H9 (cell line): Measurements from ENCODE around the gene DEGS2. TPM values are rescaled to one million over a fixed set of nuclear protein-coding genes. Genes with fewer than 3 reads are reported as not detected.

ENCODE experiments used
- DNase-seq: peaks from one replicate; pipeline ENCODE4 v3.0.0-alpha.2; 2017
- H2AFZ ChIP-seq: one replicate; pipeline ENCODE4 v1.6.1; 2013; ENCODE audit warnings: mild to moderate bottlenecking, low read length, control low read depth, moderate library complexity
- H2AK5ac ChIP-seq: 2 replicates; pipeline ENCODE4 v1.6.1; 2013; ENCODE audit warnings: low read length, control low read depth, mixed read lengths; ENCODE audit not compliant: insufficient read length
- H2BK120ac ChIP-seq: one replicate; pipeline ENCODE4 v1.6.1; 2013; ENCODE audit warnings: low read depth, mild to moderate bottlenecking, low read length, control low read depth, inconsistent platforms; ENCODE audit not compliant: poor library complexity, severe bottlenecking
- H2BK12ac ChIP-seq: 2 replicates; pipeline ENCODE4 v1.6.1; 2013; ENCODE audit warnings: low read length, control low read depth, mixed read lengths, low read depth; ENCODE audit not compliant: insufficient read length
- H2BK15ac ChIP-seq: 2 replicates; pipeline ENCODE4 v1.6.1; 2013; ENCODE audit warnings: low read depth, low read length, control low read depth
- H2BK20ac ChIP-seq: one replicate; pipeline ENCODE4 v1.6.1; 2013; ENCODE audit warnings: low read depth, mild to moderate bottlenecking, low read length, control low read depth, inconsistent platforms; ENCODE audit not compliant: poor library complexity, severe bottlenecking
- H2BK5ac ChIP-seq: 2 replicates; pipeline ENCODE4 v1.6.1; 2013; ENCODE audit warnings: low read length, control low read depth, mixed read lengths; ENCODE audit not compliant: insufficient read length
- H3K14ac ChIP-seq: 2 replicates; pipeline ENCODE4 v1.6.1; 2013; ENCODE audit warnings: low read length, control low read depth; ENCODE audit not compliant: insufficient read depth
- H3K18ac ChIP-seq: 2 replicates; pipeline ENCODE4 v1.6.1; 2013; ENCODE audit warnings: low read depth, mild to moderate bottlenecking, mixed read lengths, low read length, control low read depth; ENCODE audit not compliant: insufficient read length
- H3K23ac ChIP-seq: 2 replicates; pipeline ENCODE4 v1.6.1; 2013; ENCODE audit warnings: low read length, control low read depth, mixed read lengths, low read depth; ENCODE audit not compliant: insufficient read length
- H3K23me2 ChIP-seq: 2 replicates; pipeline ENCODE4 v1.6.1; 2013; ENCODE audit warnings: low read depth, mild to moderate bottlenecking, mixed read lengths, low read length, control low read depth; ENCODE audit not compliant: insufficient read length, poor library complexity, severe bottlenecking
- H3K27ac ChIP-seq: 2 replicates; pipeline ENCODE4 v1.5.1; 2013; ENCODE audit warnings: low read length, control low read depth, mixed read lengths, low read depth; ENCODE audit not compliant: insufficient read length
- H3K27me3 ChIP-seq: 2 replicates; pipeline ENCODE4 v1.6.1; 2013; ENCODE audit warnings: low read length, control low read depth, inconsistent platforms; ENCODE audit not compliant: insufficient read depth
- H3K4ac ChIP-seq: 2 replicates; pipeline ENCODE4 v1.6.1; 2013; ENCODE audit warnings: low read depth, mild to moderate bottlenecking, control low read depth, inconsistent platforms, low read length, moderate library complexity
- H3K4me1 ChIP-seq: 2 replicates; pipeline ENCODE4 v1.6.1; 2013; ENCODE audit warnings: low read length, control low read depth, inconsistent platforms; ENCODE audit not compliant: insufficient read depth
- H3K4me2 ChIP-seq: 2 replicates; pipeline ENCODE4 v1.6.1; 2013; ENCODE audit warnings: low read length, control low read depth, mixed read lengths; ENCODE audit not compliant: insufficient read length, insufficient read depth
- H3K56ac ChIP-seq: 2 replicates; pipeline ENCODE4 v1.6.1; 2013; ENCODE audit warnings: low read depth, mild to moderate bottlenecking, mixed read lengths, low read length, control low read depth; ENCODE audit not compliant: insufficient read length
- H3K79me1 ChIP-seq: 2 replicates; pipeline ENCODE4 v1.6.1; 2013; ENCODE audit warnings: low read depth, mild to moderate bottlenecking, moderate library complexity, low read length, control low read depth, inconsistent platforms; ENCODE audit not compliant: insufficient read depth, poor library complexity, severe bottlenecking
- H3K79me2 ChIP-seq: 2 replicates; pipeline ENCODE4 v1.6.1; 2013; ENCODE audit warnings: low read length, control low read depth, inconsistent platforms; ENCODE audit not compliant: insufficient read depth
- H3K9ac ChIP-seq: 2 replicates; pipeline ENCODE4 v1.6.1; 2013; ENCODE audit warnings: low read length, control low read depth, mixed read lengths; ENCODE audit not compliant: insufficient read length; ENCODE audit errors: extremely low read depth
- H3K9me3 ChIP-seq: one replicate; pipeline ENCODE4 v1.6.1; 2013; ENCODE audit warnings: low read depth, low read length, inconsistent platforms; ENCODE audit not compliant: control insufficient read depth
- H3T11ph ChIP-seq: one replicate; pipeline ENCODE4 v1.6.1; 2013; ENCODE audit warnings: mild to moderate bottlenecking, low read length, control low read depth, inconsistent platforms
- H4K20me1 ChIP-seq: one replicate; pipeline ENCODE4 v1.6.1; 2013; ENCODE audit not compliant: control insufficient read depth, insufficient read length, insufficient read depth
- H4K5ac ChIP-seq: 2 replicates; pipeline ENCODE4 v1.6.1; 2013; ENCODE audit warnings: low read depth, mild to moderate bottlenecking, mixed read lengths, low read length, control low read depth; ENCODE audit not compliant: insufficient read length
- H4K8ac ChIP-seq: replicated peaks from 2 replicates; pipeline ENCODE4 v1.6.1; 2013; ENCODE audit warnings: low read length, control low read depth, mixed read lengths, low read depth; ENCODE audit not compliant: insufficient read length
- H4K91ac ChIP-seq: 2 replicates; pipeline ENCODE4 v1.6.1; 2013; ENCODE audit warnings: low read depth, mild to moderate bottlenecking, moderate library complexity, mixed read lengths, low read length, control low read depth; ENCODE audit not compliant: insufficient read length
- H3K27ac Mint-ChIP-seq, 3 experiments: 2 replicates in 2 of 3; 3 replicates in 1 of 3; pipeline ENCODE4 v1.8.0; 2020 to 2021; ENCODE audit warnings: mixed read lengths in 3 of 3, mild to moderate bottlenecking in 1 of 3, moderate library complexity in 1 of 3
- H3K27me3 Mint-ChIP-seq: 2 replicates; pipeline ENCODE4 v1.8.0; 2021; ENCODE audit warnings: low read depth, mild to moderate bottlenecking, moderate library complexity, mixed read lengths
- H3K36me3 Mint-ChIP-seq, 3 experiments: 2 replicates in 2 of 3; 3 replicates in 1 of 3; pipeline ENCODE4 v1.8.0; 2020 to 2021; ENCODE audit warnings: low read depth in 3 of 3, mixed read lengths in 3 of 3; ENCODE audit not compliant: insufficient read depth in 1 of 3
- H3K4me1 Mint-ChIP-seq, 2 experiments: 2 replicates each; pipeline ENCODE4 v1.8.0; 2020; ENCODE audit warnings: mixed read lengths in 2 of 2
- H3K4me3 Mint-ChIP-seq, 2 experiments: 2 replicates in 1 of 2; 3 replicates in 1 of 2; pipeline ENCODE4 v1.8.0; 2020 to 2021; ENCODE audit warnings: mild to moderate bottlenecking in 2 of 2, mixed read lengths in 2 of 2, moderate library complexity in 1 of 2
- H3K9me3 Mint-ChIP-seq, 2 experiments: 2 replicates in 1 of 2; 3 replicates in 1 of 2; pipeline ENCODE4 v1.8.0; 2020; ENCODE audit warnings: mild to moderate bottlenecking in 2 of 2, mixed read lengths in 2 of 2, moderate library complexity in 1 of 2
- CTCF ChIP-seq: fragments of 200-600 bp; sonication (generic); conservative IDR thresholded peaks from 3 replicates; pipeline ENCODE4 v1.8.0; 2021; ENCODE audit warnings: antibody characterized with exemption, mild to moderate bottlenecking
- WGBS: extraction: QIAGEN DNeasy Blood & Tissue Kit; methylation state at CpG from one replicate; pipeline ENCODE4 v1.1.7; 2013; ENCODE audit warnings: missing lambda C conversion rate, low lambda C conversion rate, mixed read lengths; ENCODE audit not compliant: insufficient read length; ENCODE audit errors: extremely low coverage; 5-methylcytosine and 5-hydroxymethylcytosine counted together
- total RNA-seq: library from RNA; stranded (reverse); gene quantifications from 2 replicates; pipeline ENCODE4 v1.2.1, GENCODE V29; 2021

The DEGS2 gene
- total RNA-seq, 1 experiment from 2014 or later = 0.72 TPM

GRCh38 chr14:100202712-100203111, 43.3 kb upstream of the DEGS2 start:
- H3K23me2 ChIP-seq = no peaks in the 10 kb centered on the region
- H3K9me3 ChIP-seq = no peaks in the 10 kb centered on the region
- no peak overlapping the region for H4K5ac ChIP-seq
- H3K4me3 Mint-ChIP-seq = no peak overlapping the region
- H3K27ac ChIP-seq = no peak overlapping the region
- no peak for DNase-seq
- no peak overlapping the region for H3K4me2 ChIP-seq
- peaks cover 5% of the 10 kb centered on the region for H3K27me3 Mint-ChIP-seq
- H3K9me3 Mint-ChIP-seq = peaks cover 0 to 1% of the 10 kb centered on the region in 2 experiments; a peak in 1 of 5 replicates
- H4K20me1 ChIP-seq = no peaks in the 10 kb centered on the region
- no peaks in the 10 kb centered on the region for H3K27me3 ChIP-seq
- no peak overlapping the region for H2BK20ac ChIP-seq
- no peak overlapping the region for H4K91ac ChIP-seq
- no peak overlapping the region for H3K4ac ChIP-seq
- no CpG with 5 or more reads among the region's 4 CpGs for WGBS
- no peak overlapping the region for H2AK5ac ChIP-seq
- no peak overlapping the region for H3K18ac ChIP-seq
- H3T11ph ChIP-seq = no peak overlapping the region
- no peak overlapping the region for H3K9ac ChIP-seq
- H3K36me3 Mint-ChIP-seq = peaks cover 4 to 11% (median 6%) of the 10 kb centered on the region in 3 experiments; a peak in 6 of 7 replicates
- no peak overlapping the region for H2BK120ac ChIP-seq
- no peak overlapping the region for H2BK15ac ChIP-seq
- no peaks in the 10 kb centered on the region for H3K79me2 ChIP-seq
- TF ChIP-seq CTCF = no peak
- peaks cover 13 to 14% of the 10 kb centered on the region in 2 experiments for H3K4me1 Mint-ChIP-seq
- H2BK5ac ChIP-seq = no peak overlapping the region
- no peak overlapping the region for H2AFZ ChIP-seq
- H3K14ac ChIP-seq = no peak overlapping the region
- no peak overlapping the region for H2BK12ac ChIP-seq
- H3K23ac ChIP-seq = no peak overlapping the region
- no peak overlapping the region for H3K56ac ChIP-seq
- H3K79me1 ChIP-seq = no peaks in the 10 kb centered on the region
- H4K8ac ChIP-seq = no peak overlapping the region
- H3K4me1 ChIP-seq = no peaks in the 10 kb centered on the region
- no peak overlapping the region for H3K27ac Mint-ChIP-seq
